Neural cell (in vitro differentiated cells): ENCODE measurements around the gene TMEM191C.

Experiments used
- REST ChIP-seq: IDR thresholded peaks from 2 replicates; pipeline ENCODE4 v1.6.1; 2012; ENCODE audit warnings: borderline replicate concordance
- TF ChIP-seq, protein P1 (sequence below): fragments of 450-650 bp; IDR thresholded peaks from 2 replicates; pipeline ENCODE4 v1.5.1; 2014; ENCODE audit warnings: antibody characterized with exemption, mild to moderate bottlenecking, moderate library complexity; ENCODE audit not compliant: poor library complexity, severe bottlenecking

GRCh38 chr22:21446827-21447690 is 20.1 kb upstream of the TMEM191C start:
- TF ChIP-seq, protein P1, sequence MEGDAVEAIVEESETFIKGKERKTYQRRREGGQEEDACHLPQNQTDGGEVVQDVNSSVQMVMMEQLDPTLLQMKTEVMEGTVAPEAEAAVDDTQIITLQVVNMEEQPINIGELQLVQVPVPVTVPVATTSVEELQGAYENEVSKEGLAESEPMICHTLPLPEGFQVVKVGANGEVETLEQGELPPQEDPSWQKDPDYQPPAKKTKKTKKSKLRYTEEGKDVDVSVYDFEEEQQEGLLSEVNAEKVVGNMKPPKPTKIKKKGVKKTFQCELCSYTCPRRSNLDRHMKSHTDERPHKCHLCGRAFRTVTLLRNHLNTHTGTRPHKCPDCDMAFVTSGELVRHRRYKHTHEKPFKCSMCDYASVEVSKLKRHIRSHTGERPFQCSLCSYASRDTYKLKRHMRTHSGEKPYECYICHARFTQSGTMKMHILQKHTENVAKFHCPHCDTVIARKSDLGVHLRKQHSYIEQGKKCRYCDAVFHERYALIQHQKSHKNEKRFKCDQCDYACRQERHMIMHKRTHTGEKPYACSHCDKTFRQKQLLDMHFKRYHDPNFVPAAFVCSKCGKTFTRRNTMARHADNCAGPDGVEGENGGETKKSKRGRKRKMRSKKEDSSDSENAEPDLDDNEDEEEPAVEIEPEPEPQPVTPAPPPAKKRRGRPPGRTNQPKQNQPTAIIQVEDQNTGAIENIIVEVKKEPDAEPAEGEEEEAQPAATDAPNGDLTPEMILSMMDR, result no peak
- TF ChIP-seq REST, result no peak
